GM19328 (cell line): ENCODE measurements around the gene TCEAL1.
A peak's percentile ranks its signal among the peaks of the same experiment; 100 is the strongest.
"Not testable (repeated sequence)": the region's sequence is repeated elsewhere in the genome, so short reads cannot be mapped to it uniquely, and the experiment has no call there.

Source experiments
- ATAC-seq: cut with Tn5 transposase; IDR thresholded peaks from one replicate; pipeline ENCODE4 v1.9.1; 2021; ENCODE audit warnings: mild to moderate bottlenecking, moderate library complexity; ENCODE audit not compliant: unreplicated experiment

Gene TCEAL1, protein sequence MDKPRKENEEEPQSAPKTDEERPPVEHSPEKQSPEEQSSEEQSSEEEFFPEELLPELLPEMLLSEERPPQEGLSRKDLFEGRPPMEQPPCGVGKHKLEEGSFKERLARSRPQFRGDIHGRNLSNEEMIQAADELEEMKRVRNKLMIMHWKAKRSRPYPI

DNA sequence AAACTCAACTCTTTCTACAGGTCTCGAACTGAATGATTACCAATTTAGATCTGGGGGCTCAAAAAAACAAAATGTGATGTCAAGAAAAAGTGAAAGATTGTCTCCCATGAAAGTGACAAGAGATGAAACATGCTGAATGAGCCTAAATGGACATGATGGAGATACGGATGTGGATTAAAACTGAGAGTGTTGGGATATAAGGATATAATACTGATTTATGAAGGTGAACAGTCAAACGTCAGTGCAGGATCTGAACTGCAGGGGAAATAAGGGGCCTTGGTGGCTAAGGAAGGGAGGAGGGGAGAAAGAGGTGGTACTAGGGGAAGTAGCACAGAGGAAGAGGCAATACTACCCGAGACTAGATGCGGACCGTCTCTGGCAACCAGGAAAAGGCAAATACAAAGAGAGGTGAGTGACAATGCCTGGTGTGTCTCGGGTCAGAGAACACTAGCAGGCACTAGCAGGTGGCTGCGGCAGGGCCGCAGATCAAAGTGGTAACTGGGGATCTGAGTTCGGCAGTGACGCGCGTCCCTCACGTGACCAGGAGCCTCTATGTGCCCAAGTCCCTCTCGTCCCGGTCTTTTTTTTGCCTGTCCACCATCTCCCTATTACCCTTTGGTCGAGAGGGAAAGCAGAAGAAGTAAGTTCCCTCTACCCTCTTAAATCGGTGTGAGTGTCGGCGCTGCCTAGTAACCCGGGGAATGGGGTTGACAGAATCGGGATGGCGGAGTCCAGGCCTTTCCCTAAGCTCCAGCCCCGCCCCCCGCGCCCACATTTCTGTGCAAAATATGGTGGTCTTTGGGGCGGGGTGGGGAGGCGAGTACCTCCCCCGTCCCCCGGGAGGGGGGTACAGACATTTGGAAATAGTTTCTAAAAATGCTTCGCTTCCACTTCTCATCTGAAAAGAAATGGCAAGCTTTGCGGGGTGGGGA lies at the start of gene TCEAL1:
Gene TCEAL1, plus strand, starts transcription at position 590 of the 932 bp plus-strand sequence. CDS start 942 bp downstream, outside the sequence.
- ATAC-seq, result peak; percentile 52

- no peak for ATAC-seq
Measured at GRCh38 chrX:103584596-103584995, 44.2 kb upstream of the TCEAL1 start.

GRCh38 chrX:103585411-103586313 lies 43.1 kb upstream of the TCEAL1 start, which contains the start of gene TCEAL4:
Gene TCEAL4 (plus strand): TSS chrX:103585515. CDS start chrX:103586676, 1,161 bp downstream.
- peak; percentile 83 for ATAC-seq

- ATAC-seq, result no peak
Measured at GRCh38 chrX:103586314-103586646, 42.5 kb upstream of the TCEAL1 start.

GRCh38 chrX:103586659-103587058 lies 42.1 kb upstream of the TCEAL1 start:
- no peak for ATAC-seq

DNA sequence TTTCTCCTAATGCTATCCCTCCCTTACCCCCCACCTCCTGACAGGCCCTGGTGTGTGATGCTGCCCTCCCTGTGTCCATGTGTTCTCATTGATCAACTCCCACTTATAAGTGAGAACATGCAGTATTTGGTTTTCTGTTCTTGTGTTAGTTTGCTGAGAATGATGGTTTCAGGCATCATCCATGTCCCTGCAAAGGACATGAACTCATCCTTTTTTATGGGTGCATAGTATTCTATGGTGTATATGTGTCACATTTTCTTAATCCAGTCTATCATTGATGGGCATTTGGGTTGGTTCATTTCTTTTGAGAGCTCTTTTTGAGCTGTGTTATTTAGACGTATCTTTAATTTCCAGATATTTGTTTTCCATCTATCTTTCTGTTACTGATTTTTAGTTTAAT lies 36.5 kb upstream of the TCEAL1 start:
- ATAC-seq, result not testable (repeated sequence)

DNA sequence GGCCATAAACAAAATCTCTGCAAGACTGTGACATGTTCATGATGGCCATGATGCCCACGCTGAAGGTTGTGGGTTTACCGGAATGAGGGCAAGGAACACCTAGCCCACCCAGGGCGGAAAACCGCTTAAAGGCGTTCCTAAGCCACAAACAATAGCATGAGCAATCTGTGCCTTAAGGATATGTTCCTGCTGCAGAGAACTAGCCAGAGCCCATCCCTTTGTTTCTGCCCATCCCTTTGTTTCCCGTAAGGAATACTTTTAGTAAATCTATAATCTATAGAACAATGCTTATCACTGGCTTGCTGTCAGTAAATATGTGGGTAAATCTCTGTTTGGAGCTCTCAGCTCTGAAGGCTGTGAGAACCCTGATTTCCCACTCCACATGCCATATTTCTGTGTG lies 33.6 kb upstream of the TCEAL1 start:
- ATAC-seq, result not testable (repeated sequence)

DNA sequence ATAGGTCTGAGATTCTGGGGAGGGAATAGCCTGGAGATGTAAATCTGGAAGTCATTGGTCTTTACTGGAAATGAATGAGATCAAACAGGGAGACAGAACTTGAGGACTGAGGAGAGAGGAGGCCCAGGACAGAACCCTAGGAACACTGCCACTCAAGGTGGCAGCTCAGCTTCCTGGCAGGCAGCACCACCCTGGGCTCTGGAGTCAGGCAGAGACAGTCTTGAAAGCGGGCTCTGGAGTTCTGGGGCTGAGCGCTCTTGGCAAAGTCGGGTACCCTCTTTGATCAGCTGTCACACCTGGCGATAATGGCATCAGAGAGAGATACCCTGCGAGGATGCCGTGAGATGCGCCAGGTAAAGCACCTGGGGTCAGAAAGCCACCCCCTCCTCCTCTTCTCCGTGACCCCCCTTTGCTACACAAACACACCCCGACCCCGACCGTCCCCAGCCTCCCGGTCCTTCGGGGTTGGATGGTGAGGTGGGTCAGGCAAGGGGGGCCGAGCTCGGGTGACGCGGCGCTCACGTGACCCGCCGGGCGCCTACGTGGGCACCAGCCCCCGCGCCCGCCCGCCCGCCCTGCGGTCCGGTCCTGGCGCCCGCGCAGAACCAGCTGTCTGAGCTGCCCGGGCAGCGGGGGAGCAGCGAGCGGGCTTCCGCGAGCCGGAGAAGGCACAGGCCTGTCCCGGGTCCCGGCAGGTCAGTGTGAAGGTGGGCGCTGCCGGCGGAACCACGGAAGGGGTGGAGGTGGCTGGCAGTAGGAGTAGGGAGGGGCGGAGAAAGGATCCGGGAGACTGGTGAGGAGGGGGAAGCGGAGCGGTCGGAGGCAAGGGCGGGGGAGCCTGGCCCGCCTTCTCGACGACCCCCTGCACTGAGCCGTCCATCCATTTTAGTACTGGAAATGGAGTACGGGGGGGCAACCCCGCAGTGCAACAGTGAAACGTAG lies 21.1 kb upstream of the TCEAL1 start, which contains the start of gene TCEAL3:
Gene TCEAL3, plus strand, starts transcription at position 600 of the 942 bp plus-strand sequence. CDS start 1,102 bp downstream, outside the sequence.
- ATAC-seq, result peak; percentile 64

- ATAC-seq, result no peak
Measured at GRCh38 chrX:103608306-103608963, 20.3 kb upstream of the TCEAL1 start.

GRCh38 chrX:103610282-103610681 lies 18.5 kb upstream of the TCEAL1 start:
- ATAC-seq, result no peak

GRCh38 chrX:103613362-103613890 lies 15.3 kb upstream of the TCEAL1 start:
- ATAC-seq, result no peak

DNA sequence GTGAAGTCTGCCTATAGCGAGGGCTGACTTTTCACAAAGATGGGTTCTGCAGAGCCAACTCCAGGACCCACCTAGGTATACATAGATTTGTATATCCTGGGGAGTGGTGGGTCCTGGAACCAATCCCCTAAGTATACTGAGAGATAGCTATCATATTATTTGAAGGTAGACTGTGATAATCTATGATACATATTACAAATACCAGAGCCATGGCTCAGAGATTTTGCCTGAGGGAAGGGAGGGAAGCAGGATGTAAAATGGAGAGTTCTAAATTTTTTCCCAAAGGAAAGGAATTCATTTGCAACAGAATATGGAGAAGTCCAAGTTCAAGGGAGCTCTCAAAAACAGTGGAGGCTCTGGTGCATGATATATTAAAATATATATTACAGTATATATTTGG lies 13.8 kb upstream of the TCEAL1 start:
- no peak for ATAC-seq

GRCh38 chrX:103615781-103616371 lies 12.9 kb upstream of the TCEAL1 start:
- no peak for ATAC-seq

GRCh38 chrX:103616676-103617186 lies 12.0 kb upstream of the TCEAL1 start:
- ATAC-seq, result no peak

DNA sequence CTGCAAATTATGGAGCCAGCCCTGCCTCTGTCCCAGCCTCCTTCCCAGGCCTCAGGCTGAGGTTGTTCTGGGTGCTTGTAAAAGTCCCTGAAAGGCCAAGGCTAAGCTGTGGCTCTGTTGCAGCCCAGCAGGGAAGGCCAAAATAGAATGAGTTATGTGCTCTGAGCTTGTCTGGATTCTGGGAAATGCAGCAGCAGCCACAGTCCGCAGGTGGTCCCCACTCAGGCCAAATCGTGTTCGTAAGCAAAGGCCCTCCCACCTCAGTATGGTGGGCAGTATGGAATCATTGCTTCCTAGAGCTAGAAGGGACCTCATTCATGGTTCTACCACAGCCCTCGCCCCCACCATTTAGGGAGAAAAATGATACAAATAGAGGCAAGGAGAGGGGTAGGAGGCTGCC lies 4.7 kb upstream of the TCEAL1 start:
- ATAC-seq, result no peak

GRCh38 chrX:103626855-103627254 lies 1.9 kb upstream of the TCEAL1 start:
- no peak for ATAC-seq

- peak; percentile 27 for ATAC-seq
Measured at GRCh38 chrX:103629318-103630170, 769 bp downstream of the TCEAL1 start.

DNA sequence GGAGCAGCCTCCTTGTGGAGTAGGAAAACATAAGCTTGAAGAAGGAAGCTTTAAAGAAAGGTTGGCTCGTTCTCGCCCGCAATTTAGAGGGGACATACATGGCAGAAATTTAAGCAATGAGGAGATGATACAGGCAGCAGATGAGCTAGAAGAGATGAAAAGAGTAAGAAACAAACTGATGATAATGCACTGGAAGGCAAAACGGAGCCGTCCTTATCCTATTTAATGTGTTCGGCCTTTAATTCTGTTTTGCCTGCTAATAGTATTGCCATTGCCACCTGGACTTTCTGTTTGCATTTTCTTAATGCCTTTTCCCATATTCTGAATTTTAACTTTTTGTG lies 1.4 kb downstream of the TCEAL1 start:
- no peak for ATAC-seq
